ENCODE data around the gene GALNT17.

DNA sequence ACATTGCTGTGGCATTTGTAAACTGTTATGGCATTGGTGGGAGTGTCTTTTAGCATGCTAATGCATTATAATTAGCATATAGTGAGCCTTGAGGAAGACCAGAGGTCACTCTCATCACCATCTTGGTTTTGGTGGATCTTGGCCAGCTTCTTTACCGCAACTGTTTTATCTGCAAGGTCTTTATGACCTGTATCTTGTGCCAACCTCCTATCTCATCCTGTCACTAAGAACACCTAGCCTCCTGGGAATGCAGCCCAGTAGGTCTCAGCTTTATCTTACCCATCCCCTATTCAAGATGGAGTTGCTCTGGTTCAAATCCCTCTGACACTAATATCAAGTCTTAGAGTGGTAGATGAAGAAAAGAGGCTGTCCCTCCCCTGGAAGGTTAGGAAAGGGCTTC lies 506.2 kb downstream of the GALNT17 start:
- TF ChIP-seq, protein P1, sequence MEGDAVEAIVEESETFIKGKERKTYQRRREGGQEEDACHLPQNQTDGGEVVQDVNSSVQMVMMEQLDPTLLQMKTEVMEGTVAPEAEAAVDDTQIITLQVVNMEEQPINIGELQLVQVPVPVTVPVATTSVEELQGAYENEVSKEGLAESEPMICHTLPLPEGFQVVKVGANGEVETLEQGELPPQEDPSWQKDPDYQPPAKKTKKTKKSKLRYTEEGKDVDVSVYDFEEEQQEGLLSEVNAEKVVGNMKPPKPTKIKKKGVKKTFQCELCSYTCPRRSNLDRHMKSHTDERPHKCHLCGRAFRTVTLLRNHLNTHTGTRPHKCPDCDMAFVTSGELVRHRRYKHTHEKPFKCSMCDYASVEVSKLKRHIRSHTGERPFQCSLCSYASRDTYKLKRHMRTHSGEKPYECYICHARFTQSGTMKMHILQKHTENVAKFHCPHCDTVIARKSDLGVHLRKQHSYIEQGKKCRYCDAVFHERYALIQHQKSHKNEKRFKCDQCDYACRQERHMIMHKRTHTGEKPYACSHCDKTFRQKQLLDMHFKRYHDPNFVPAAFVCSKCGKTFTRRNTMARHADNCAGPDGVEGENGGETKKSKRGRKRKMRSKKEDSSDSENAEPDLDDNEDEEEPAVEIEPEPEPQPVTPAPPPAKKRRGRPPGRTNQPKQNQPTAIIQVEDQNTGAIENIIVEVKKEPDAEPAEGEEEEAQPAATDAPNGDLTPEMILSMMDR (IDR thresholded peaks at IDR 0.05) = no peak
- TF ChIP-seq POLR2A (IDR thresholded peaks at IDR 0.05) = no peak
